Lower leg skin (tissue), 4 donors: ENCODE results near the gene ZDHHC5. TPM values are rescaled to one million over a fixed set of nuclear protein-coding genes. Genes with fewer than 3 reads are reported as not detected.
"Not testable (repeated sequence)": the region's sequence is repeated elsewhere in the genome, so short reads cannot be mapped to it uniquely, and the experiment has no call there.

ENCODE experiments used
- DNase-seq, 2 donors: peaks; one replicate each; pipeline ENCODE4 v3.0.0-alpha.2; 2019; ENCODE audit warnings: low spot score in 2 of 2
- H3K4me3 ChIP-seq: fragments of 200-600 bp; sonication (generic); 2 replicates; pipeline ENCODE4 v1.5.1; 2017; ENCODE audit warnings: mild to moderate bottlenecking, low read depth; ENCODE audit not compliant: poor library complexity, severe bottlenecking
- CTCF ChIP-seq, 3 donors: fragments of 450-650 bp; IDR thresholded peaks; one replicate each; pipeline ENCODE4 v1.5.1; 2016; ENCODE audit warnings: antibody characterized with exemption in 3 of 3, mild to moderate bottlenecking in 3 of 3, moderate library complexity in 2 of 3
- POLR2A ChIP-seq, 2 donors: fragments of 450-650 bp; IDR thresholded peaks; one replicate each; pipeline ENCODE4 v1.6.1; 2016 to 2017; ENCODE audit warnings: antibody characterized with exemption in 2 of 2, mild to moderate bottlenecking in 1 of 2, moderate library complexity in 1 of 2
- WGBS, 2 donors: methylation state at CpG; one replicate each; pipeline ENCODE4 v1.1.5; 2018; 5-methylcytosine and 5-hydroxymethylcytosine counted together
- intact Hi-C: fragments of 100-400 bp; cut with DNase I; formaldehyde crosslinking; loops from one replicate; pipeline ENCODE4 v1.15.0; 2023; ENCODE audit warnings: low total_unique reads
- total RNA-seq, 4 donors: library from RNA; depleted of rRNA; stranded (reverse); fragments of >200 nt; gene quantifications; one replicate each; pipeline ENCODE4 v1.1.0, GENCODE V29; 2016

ZDHHC5 gene
- total RNA-seq, 4 donors from 2014 or later: 72.9 to 99.1 (median 84.5) TPM

GRCh38 chr11:57649826-57650738 lies 17.8 kb upstream of the ZDHHC5 start, which contains the start of gene YPEL4:
Gene YPEL4, minus strand, starts transcription at chr11:57649912. Its CDS starts 2,805 bp downstream, at chr11:57647107.
- 12% methylated on average over 15 of the region's 15 CpGs for WGBS, 2 donors
- intact Hi-C loops: no loop called here
- TF ChIP-seq POLR2A (IDR thresholded peaks at IDR 0.05) (no peak), CTCF (IDR thresholded peaks at IDR 0.05) (no peak)

GRCh38 chr11:57650739-57651090 lies 17.2 kb upstream of the ZDHHC5 start:
- intact Hi-C loops: no loop called here
- DNase-seq: no peak
- H3K4me3 ChIP-seq: no peak overlapping the region
- no peak for TF ChIP-seq POLR2A (IDR thresholded peaks at IDR 0.05)
- TF ChIP-seq CTCF (IDR thresholded peaks at IDR 0.05): no peak
- 64 to 75% methylated on average over 5 of the region's 5 CpGs for WGBS, 2 donors

More at GRCh38 chr11:57649826-57650738, 17.8 kb upstream of the ZDHHC5 start, which contains the start of gene YPEL4:
- peak; percentile 63 to 94 for DNase-seq
- H3K4me3 ChIP-seq: peak within 1 kb of the TSS; percentile 34

GRCh38 chr11:57651408-57651807 lies 16.5 kb upstream of the ZDHHC5 start:
- TF ChIP-seq CTCF (IDR thresholded peaks at IDR 0.05) (no peak), POLR2A (IDR thresholded peaks at IDR 0.05) (no peak)
- WGBS, 2 donors: 83 to 85% methylated on average over 7 of the region's 7 CpGs
- intact Hi-C loops: no loop called here
- DNase-seq: no peak
- H3K4me3 ChIP-seq: no peak overlapping the region

- DNase-seq: peak in 1 of 2 donors; percentile 63
- intact Hi-C loops, H3K4me3 ChIP-seq: not testable (repeated sequence)
- WGBS, 2 donors: 76% methylated on average over 14 of the region's 14 CpGs
Observed at GRCh38 chr11:57652230-57652629, 15.7 kb upstream of the ZDHHC5 start.

GRCh38 chr11:57652662-57653061 lies 15.3 kb upstream of the ZDHHC5 start:
- DNase-seq: no peak
- intact Hi-C loops: no loop called here
- H3K4me3 ChIP-seq: no peak overlapping the region
- 76 to 87% methylated on average over 3 of the region's 3 CpGs for WGBS, 2 donors
- no peak for TF ChIP-seq CTCF (IDR thresholded peaks at IDR 0.05)
- no peak for TF ChIP-seq POLR2A (IDR thresholded peaks at IDR 0.05)

GRCh38 chr11:57653163-57653562 lies 14.8 kb upstream of the ZDHHC5 start:
- TF ChIP-seq CTCF (IDR thresholded peaks at IDR 0.05) (no peak), POLR2A (IDR thresholded peaks at IDR 0.05) (no peak)
- no peak overlapping the region for H3K4me3 ChIP-seq
- 41 to 50% methylated on average over 3 of the region's 3 CpGs for WGBS, 2 donors
- intact Hi-C loops: no loop called here
- no peak for DNase-seq
